Coronary artery (tissue), 2 donors: Measurements from ENCODE around the gene ANKRD11.

Source experiments
- DNase-seq: peaks from one replicate; pipeline ENCODE4 v3.0.0-alpha.2; 2017; ENCODE audit warnings: low spot score
- H3K27ac ChIP-seq, 2 donors: fragments of 200-600 bp; sonication (generic); one replicate each; pipeline ENCODE4 v1.5.1; 2016 to 2019
- H3K4me3 ChIP-seq: fragments of 200-600 bp; sonication (generic); 2 replicates; pipeline ENCODE4 v1.5.1; 2016; ENCODE audit warnings: mild to moderate bottlenecking, moderate library complexity
- TF ChIP-seq, protein P1 (sequence below): fragments of 200-600 bp; sonication (generic); IDR thresholded peaks from one replicate; pipeline ENCODE4 v1.5.1; 2019; ENCODE audit warnings: antibody characterized with exemption

The ANKRD11 gene

DNA sequence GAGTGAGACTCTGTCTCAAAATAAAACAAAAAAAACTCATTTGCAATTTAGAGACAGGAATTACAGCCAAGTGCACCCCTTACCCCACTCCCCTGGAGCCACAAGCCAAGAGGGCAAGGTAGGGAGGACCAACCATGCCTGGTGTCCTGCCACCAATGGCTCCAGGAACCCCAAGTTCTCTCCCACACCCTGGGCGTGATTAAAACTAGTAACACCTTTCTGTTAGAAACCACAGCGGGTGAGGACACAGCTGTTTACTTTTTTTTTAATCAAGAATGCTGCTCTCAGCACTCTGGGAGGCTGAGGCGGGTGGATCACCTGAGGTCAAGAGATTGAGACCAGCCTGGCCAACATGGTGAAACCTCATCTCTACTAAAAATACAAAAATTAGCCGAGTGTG, 38.1 kb downstream of the ANKRD11 start:
- TF ChIP-seq, protein P1, sequence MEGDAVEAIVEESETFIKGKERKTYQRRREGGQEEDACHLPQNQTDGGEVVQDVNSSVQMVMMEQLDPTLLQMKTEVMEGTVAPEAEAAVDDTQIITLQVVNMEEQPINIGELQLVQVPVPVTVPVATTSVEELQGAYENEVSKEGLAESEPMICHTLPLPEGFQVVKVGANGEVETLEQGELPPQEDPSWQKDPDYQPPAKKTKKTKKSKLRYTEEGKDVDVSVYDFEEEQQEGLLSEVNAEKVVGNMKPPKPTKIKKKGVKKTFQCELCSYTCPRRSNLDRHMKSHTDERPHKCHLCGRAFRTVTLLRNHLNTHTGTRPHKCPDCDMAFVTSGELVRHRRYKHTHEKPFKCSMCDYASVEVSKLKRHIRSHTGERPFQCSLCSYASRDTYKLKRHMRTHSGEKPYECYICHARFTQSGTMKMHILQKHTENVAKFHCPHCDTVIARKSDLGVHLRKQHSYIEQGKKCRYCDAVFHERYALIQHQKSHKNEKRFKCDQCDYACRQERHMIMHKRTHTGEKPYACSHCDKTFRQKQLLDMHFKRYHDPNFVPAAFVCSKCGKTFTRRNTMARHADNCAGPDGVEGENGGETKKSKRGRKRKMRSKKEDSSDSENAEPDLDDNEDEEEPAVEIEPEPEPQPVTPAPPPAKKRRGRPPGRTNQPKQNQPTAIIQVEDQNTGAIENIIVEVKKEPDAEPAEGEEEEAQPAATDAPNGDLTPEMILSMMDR: no peak
- Histone ChIP-seq H3K27ac (no peak overlapping the region), H3K4me3 (no peak overlapping the region)
- no peak for DNase-seq

DNA sequence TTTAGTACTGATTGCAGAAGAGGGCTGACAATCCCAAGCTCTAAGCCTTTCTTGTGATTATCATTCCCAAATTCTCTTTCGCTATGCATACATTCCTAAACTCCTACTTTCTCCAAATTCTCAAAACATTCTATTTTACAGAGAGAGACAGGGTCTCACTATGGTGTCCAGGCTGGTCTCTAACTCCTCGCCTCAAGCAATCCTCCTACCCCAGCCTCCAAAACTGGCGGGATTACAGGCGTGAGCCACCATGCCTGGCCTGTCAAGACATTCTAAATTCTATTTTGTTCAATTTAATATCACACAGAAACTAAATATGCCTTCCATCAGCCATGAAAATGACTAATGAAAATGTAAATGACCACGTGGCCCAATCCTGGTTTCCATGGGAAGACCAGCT, 39.8 kb downstream of the ANKRD11 start:
- Histone ChIP-seq H3K27ac (no peak overlapping the region), H3K4me3 (no peak overlapping the region)
- TF ChIP-seq, protein P1: no peak
- DNase-seq: no peak

DNA sequence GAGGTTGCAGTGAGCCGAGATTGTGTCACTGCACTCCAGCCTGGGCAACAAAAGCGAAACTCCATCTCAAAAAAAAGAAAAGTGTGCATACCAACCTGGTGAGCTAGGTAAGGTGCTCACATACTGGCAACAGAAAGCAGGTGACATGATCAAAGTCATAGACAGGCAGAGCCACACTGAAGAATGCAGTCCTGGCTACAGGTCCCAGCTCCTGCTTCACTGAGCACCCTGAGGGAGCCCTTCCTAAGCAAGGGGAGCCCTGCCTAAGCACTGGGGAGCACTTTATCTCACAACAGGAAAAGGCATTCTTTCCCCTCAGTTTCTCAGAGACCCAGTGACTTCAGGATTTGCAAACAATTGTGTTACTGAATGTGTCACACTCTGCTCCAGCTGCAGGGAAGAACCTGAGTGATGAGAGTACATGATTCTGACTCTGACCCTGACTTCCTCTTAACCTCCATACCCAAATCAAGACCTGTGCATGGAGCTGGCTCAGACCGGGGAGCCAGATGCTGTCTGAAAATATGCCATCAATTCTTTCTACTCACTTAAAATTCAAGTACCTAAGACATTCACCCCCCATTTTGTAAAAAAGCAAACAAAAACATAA, 40.5 kb downstream of the ANKRD11 start:
- Histone ChIP-seq H3K27ac (no peak overlapping the region), H3K4me3 (no peak overlapping the region)
- TF ChIP-seq, protein P1: no peak
- DNase-seq: no peak

GRCh38 chr16:89448656-89449055, 41.7 kb downstream of the ANKRD11 start:
- no peak overlapping the region for H3K4me3 ChIP-seq
- no peak for DNase-seq
- H3K27ac ChIP-seq: no peak overlapping the region
- TF ChIP-seq, protein P1: no peak

DNA sequence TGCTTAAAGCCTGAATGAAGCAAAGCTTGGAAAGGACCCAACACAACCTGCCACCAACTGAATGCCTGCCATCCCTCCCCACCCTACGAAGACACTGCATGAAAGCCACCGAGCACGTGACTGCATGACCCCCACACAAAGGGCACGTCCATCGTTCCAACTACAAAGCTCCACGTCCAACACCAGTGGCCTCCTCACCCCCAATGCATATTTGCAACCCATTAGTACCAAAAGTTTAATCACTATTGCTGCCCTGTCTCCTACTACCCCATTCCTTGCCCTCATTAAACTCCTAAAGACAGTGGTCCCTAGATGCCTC, 43.4 kb downstream of the ANKRD11 start:
- no peak overlapping the region for H3K4me3 ChIP-seq
- no peak overlapping the region for H3K27ac ChIP-seq
- TF ChIP-seq, protein P1: no peak
- no peak for DNase-seq

GRCh38 chr16:89446136-89446974, 44.0 kb downstream of the ANKRD11 start:
- DNase-seq: no peak
- Histone ChIP-seq H3K4me3 (no peak overlapping the region), H3K27ac (no peak overlapping the region)
- TF ChIP-seq, protein P1: no peak

- Histone ChIP-seq H3K27ac (no peak overlapping the region), H3K4me3 (no peak overlapping the region)
- TF ChIP-seq, protein P1: no peak
- no peak for DNase-seq
These were observed 45.2 kb downstream of the ANKRD11 start for GRCh38 chr16:89445166-89445565.
